Glomerular visceral epithelial cell (primary cell): Measurements from ENCODE around the gene CXXC5.

Experiments used
- DNase-seq: peaks from one replicate; pipeline ENCODE4 v3.0.0-alpha.2; 2016; ENCODE audit errors: extremely low spot score

Gene CXXC5

GRCh38 chr5:139651043-139651834 lies 3.1 kb downstream of the CXXC5 start:
- DNase-seq: peak; percentile 70

GRCh38 chr5:139651853-139652787 lies 4.0 kb downstream of the CXXC5 start:
- peak; percentile 99 for DNase-seq

GRCh38 chr5:139652788-139653241 lies 4.7 kb downstream of the CXXC5 start:
- peak; percentile 63 for DNase-seq

- peak; percentile 37 for DNase-seq
These were observed 5.5 kb downstream of the CXXC5 start for GRCh38 chr5:139653616-139654015.

GRCh38 chr5:139654464-139654863 lies 6.3 kb downstream of the CXXC5 start:
- DNase-seq: no peak

- DNase-seq: no peak
These were observed 6.8 kb downstream of the CXXC5 start for GRCh38 chr5:139654871-139655491.

GRCh38 chr5:139655727-139656271 lies 7.7 kb downstream of the CXXC5 start:
- DNase-seq: peak; percentile 74

- DNase-seq: peak; percentile 77
These were observed 9.5 kb downstream of the CXXC5 start for GRCh38 chr5:139657363-139658321.

GRCh38 chr5:139658501-139658927 lies 10.4 kb downstream of the CXXC5 start:
- DNase-seq: peak; percentile 73

- DNase-seq: peak; percentile 90
These were observed 10.9 kb downstream of the CXXC5 start for GRCh38 chr5:139658928-139659667.

GRCh38 chr5:139659695-139660101 lies 11.5 kb downstream of the CXXC5 start:
- no peak for DNase-seq

- DNase-seq: peak; percentile 92
These were observed 12.2 kb downstream of the CXXC5 start for GRCh38 chr5:139660105-139660922.

- DNase-seq: peak; percentile 97
These were observed 13.0 kb downstream of the CXXC5 start for GRCh38 chr5:139660923-139661814.

- DNase-seq: no peak
These were observed 14.5 kb downstream of the CXXC5 start for GRCh38 chr5:139662617-139663016.

GRCh38 chr5:139663207-139664085 lies 15.3 kb downstream of the CXXC5 start:
- no peak for DNase-seq

GRCh38 chr5:139664086-139664693 lies 16.0 kb downstream of the CXXC5 start:
- DNase-seq: no peak
